Breast epithelium (tissue), 4 donors: ENCODE results near the gene ARF3. TPM values are rescaled to one million over a fixed set of nuclear protein-coding genes. Genes with fewer than 3 reads are reported as not detected.

ENCODE experiments used
- DNase-seq, 2 donors: peaks; one replicate each; pipeline ENCODE4 v3.0.0-alpha.2; 2019; ENCODE audit warnings: low spot score in 2 of 2
- H3K27ac ChIP-seq, 2 donors: fragments of 200-600 bp; sonication (generic) in 1 of 2; one replicate each; pipeline ENCODE4 v1.5.1; 2016 to 2019; ENCODE audit warnings: mild to moderate bottlenecking in 1 of 2
- H3K27me3 ChIP-seq, 2 donors: fragments of 200-600 bp; sonication (generic) in 1 of 2; one replicate each; pipeline versions ENCODE4 v1.5.1 to v1.6.0; 2017 to 2019; ENCODE audit warnings: control low read depth in 1 of 2, mild to moderate bottlenecking in 1 of 2
- H3K36me3 ChIP-seq: fragments of 200-600 bp; one replicate; pipeline ENCODE4 v1.5.1; 2019
- H3K4me1 ChIP-seq, 2 donors: fragments of 200-600 bp; sonication (generic); one replicate each; pipeline ENCODE4 v1.5.1; 2016 to 2019; ENCODE audit warnings: control low read depth in 1 of 2
- H3K4me3 ChIP-seq, 3 donors: fragments of 200-600 bp; sonication (generic); 1 replicate in 2 of 3; 2 replicates in 1 of 3; pipeline ENCODE4 v1.5.1; 2016 to 2019; ENCODE audit warnings: mild to moderate bottlenecking in 3 of 3, moderate library complexity in 2 of 3
- H3K9me3 ChIP-seq, 2 donors: fragments of 200-600 bp; sonication (generic) in 1 of 2; one replicate each; pipeline ENCODE4 v1.5.1; 2016 to 2019; ENCODE audit warnings: control low read depth in 1 of 2
- POLR2A ChIP-seq: fragments of 450-650 bp; IDR thresholded peaks from one replicate; pipeline ENCODE4 v1.6.1; 2016; ENCODE audit warnings: antibody characterized with exemption, mild to moderate bottlenecking, moderate library complexity
- intact Hi-C: fragments of 100-400 bp; cut with DNase I; formaldehyde crosslinking; loops from one replicate; pipeline ENCODE4 v1.15.1; 2023; ENCODE audit warnings: low total_unique reads
- total RNA-seq, 3 donors: library from RNA; depleted of rRNA; stranded (reverse); fragments of >200 nt; gene quantifications; one replicate each; pipeline ENCODE4 v1.1.0, GENCODE V29; 2016

Gene ARF3
- total RNA-seq, 3 donors from 2014 or later = 65.2 to 86.2 (median 75.2) TPM

DNA sequence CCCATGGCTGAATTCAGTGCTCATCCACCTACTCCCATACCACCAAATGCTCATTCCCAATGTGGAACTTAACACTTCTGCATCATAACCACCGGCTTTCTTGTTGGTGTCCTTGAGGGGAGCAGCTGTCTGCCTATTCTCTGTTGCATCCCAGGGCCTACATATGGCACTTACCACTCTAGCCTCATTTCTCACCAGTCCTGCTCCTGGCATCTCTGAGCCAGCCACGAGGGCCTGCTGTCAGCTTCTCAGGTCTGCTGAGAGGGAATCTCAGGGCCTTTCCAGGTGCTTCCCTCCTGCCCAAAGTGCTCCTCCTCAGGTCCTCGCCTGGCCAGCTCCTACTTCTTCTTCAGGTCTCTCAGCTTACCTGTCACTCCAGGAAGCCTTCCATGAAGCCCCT is 67.6 kb downstream of the ARF3 start:
- intact Hi-C loops = no loop called here
- TF ChIP-seq POLR2A = no peak

More for the DNA sequence above, 67.6 kb downstream of the ARF3 start:
- no peaks in the 10 kb centered on the region for H3K27me3 ChIP-seq
- H3K27ac ChIP-seq = no peak overlapping the region
- H3K9me3 ChIP-seq = no peaks in the 10 kb centered on the region
- no peaks in the 10 kb centered on the region for H3K4me1 ChIP-seq
- no peak overlapping the region for H3K4me3 ChIP-seq
- H3K36me3 ChIP-seq = no peaks in the 10 kb centered on the region
- no peak for DNase-seq

Other genes starting within 250 kb of the ARF3 start
- 10 to 100 TPM; 25.9 to 51.7 (median 26.7) TPM for gene CCNT1, start 240.8 kb downstream of the ARF3 start, total RNA-seq
- gene ADCY6, start 168.4 kb downstream of the ARF3 start, total RNA-seq = 10 to 100 TPM; 42.0 to 61.4 (median 46.7) TPM
- 10 to 100 TPM in 2 of 3 donors, 1 to 10 TPM in 1; 4.0 to 17.0 (median 10.8) TPM for gene CACNB3, start 139.0 kb downstream of the ARF3 start, total RNA-seq
- 10 to 100 TPM; 65.4 to 89.9 (median 76.0) TPM for gene DDX23, start 105.3 kb downstream of the ARF3 start, total RNA-seq
- 1 to 10 TPM; 1.1 to 5.4 (median 3.3) TPM for gene RND1, start 91.6 kb downstream of the ARF3 start, total RNA-seq
- 10 to 100 TPM in 2 of 3 donors, 1 to 10 TPM in 1; 3.7 to 15.7 (median 13.5) TPM for gene FKBP11, start 32.0 kb downstream of the ARF3 start, total RNA-seq
- gene WNT10B, start 14.2 kb upstream of the ARF3 start, total RNA-seq = 1 to 10 TPM in 1 of 3 donors, under 1 TPM in 1, not detected in 1; 0.29 to 1.3 TPM
- not detected for gene WNT1, start 20.8 kb upstream of the ARF3 start, total RNA-seq
- under 1 TPM in 2 of 3 donors, not detected in 1; under 0.01 to 0.16 TPM for gene DDN, start 41.9 kb upstream of the ARF3 start, total RNA-seq
- gene PRKAG1, start 61.3 kb upstream of the ARF3 start, total RNA-seq = 10 to 100 TPM; 50.5 to 84.3 (median 54.0) TPM
- 10 to 100 TPM; 35.4 to 51.4 (median 45.9) TPM for gene KMT2D, start 103.3 kb upstream of the ARF3 start, total RNA-seq
- 1 to 10 TPM in 1 of 3 donors, under 1 TPM in 1, not detected in 1; 0.59 to 1.3 TPM for gene RHEBL1, start 112.5 kb upstream of the ARF3 start, total RNA-seq
- 1 to 10 TPM in 2 of 3 donors, under 1 TPM in 1; 0.29 to 1.6 (median 1.4) TPM for gene DHH, start 137.3 kb upstream of the ARF3 start, total RNA-seq
- gene LMBR1L, start 153.4 kb upstream of the ARF3 start, total RNA-seq = 10 to 100 TPM; 37.6 to 73.0 (median 58.3) TPM
- gene TUBA1B, start 173.9 kb upstream of the ARF3 start, total RNA-seq = 100 to 1,000 TPM; 329 to 646 (median 567) TPM
- gene TUBA1A, start 231.6 kb upstream of the ARF3 start, total RNA-seq = 100 to 1,000 TPM; 133 to 215 (median 150) TPM